IPS DF 19.7 (cell line): ENCODE measurements around the gene TCAF1.
A peak's percentile ranks its signal among the peaks of the same experiment; 100 is the strongest.

Source experiments
- DNase-seq: peaks from one replicate; pipeline ENCODE4 v3.0.0-alpha.2; 2013; ENCODE audit warnings: low read depth, low spot score

TCAF1 gene

GRCh38 chr7:143901668-143902331 is at the start of gene TCAF1:
Gene TCAF1 (minus strand): TSS chr7:143902176. CDS start chr7:143876608, 25,568 bp downstream.
- DNase-seq, result no peak

- DNase-seq, result no peak
These were observed 46.8 kb upstream of the TCAF1 start for GRCh38 chr7:143948733-143949132.

GRCh38 chr7:143947111-143947510 is 45.1 kb upstream of the TCAF1 start:
- DNase-seq, result no peak

- no peak for DNase-seq
These were observed 43.4 kb upstream of the TCAF1 start for GRCh38 chr7:143945423-143945822.

- DNase-seq, result no peak
These were observed 36.6 kb upstream of the TCAF1 start for GRCh38 chr7:143938379-143939243.

GRCh38 chr7:143936087-143937009 is 34.4 kb upstream of the TCAF1 start:
- no peak for DNase-seq

- DNase-seq, result no peak
These were observed 32.8 kb upstream of the TCAF1 start, which contains the start of gene OR2F2 for GRCh38 chr7:143934526-143935325. Gene OR2F2 (plus strand): TSS chr7:143935233. CDS start chr7:143935233, 0 bp downstream.

- DNase-seq, result no peak
These were observed 29.8 kb upstream of the TCAF1 start for GRCh38 chr7:143931739-143932138.

- no peak for DNase-seq
These were observed 27.4 kb upstream of the TCAF1 start for GRCh38 chr7:143929224-143929920.

GRCh38 chr7:143924851-143925250 is 22.9 kb upstream of the TCAF1 start:
- no peak for DNase-seq

- DNase-seq, result no peak
These were observed 13.1 kb upstream of the TCAF1 start for GRCh38 chr7:143914938-143915652.

- no peak for DNase-seq
These were observed 12.1 kb upstream of the TCAF1 start for GRCh38 chr7:143913945-143914615.

GRCh38 chr7:143910473-143911248 is 8.7 kb upstream of the TCAF1 start:
- DNase-seq, result no peak

- no peak for DNase-seq
These were observed 7.9 kb upstream of the TCAF1 start for GRCh38 chr7:143909863-143910262.

GRCh38 chr7:143908120-143908519 is 6.1 kb upstream of the TCAF1 start:
- no peak for DNase-seq

GRCh38 chr7:143906895-143907294 is 4.9 kb upstream of the TCAF1 start:
- DNase-seq, result peak; percentile 91

- DNase-seq, result no peak
These were observed 4.2 kb upstream of the TCAF1 start for GRCh38 chr7:143906151-143906550.

- DNase-seq, result no peak
These were observed 3.5 kb upstream of the TCAF1 start for GRCh38 chr7:143905509-143905908.
